Body of pancreas (tissue), 4 donors: ENCODE measurements around the gene CD14.

ENCODE experiments used
- CTCF ChIP-seq, 7 experiments: fragments of 450-650 bp in 4 of 7; fragments of 200-600 bp in 3 of 7; sonication (generic) in 3 of 7; IDR thresholded peaks; one replicate each; pipeline ENCODE4 v1.5.1; 2016 to 2019; ENCODE audit warnings: antibody characterized with exemption in 7 of 7
- POLR2A ChIP-seq, 3 donors: fragments of 450-650 bp; IDR thresholded peaks; one replicate each; pipeline ENCODE4 v1.6.1; 2016; ENCODE audit warnings: antibody characterized with exemption in 3 of 3, mild to moderate bottlenecking in 2 of 3

GRCh38 chr5:140600096-140600495, 32.9 kb downstream of the CD14 start:
- TF ChIP-seq POLR2A (IDR thresholded peaks at IDR 0.05) (no peak), CTCF (IDR thresholded peaks at IDR 0.05) (no peak)
